Loucy (cell line): ENCODE results near the gene GARIN5A.

Source experiments
- H2AFZ ChIP-seq: fragments of 200-600 bp; sonication (generic); 2 replicates; pipeline ENCODE4 v1.6.0; 2016; ENCODE audit warnings: antibody characterized with exemption, mild to moderate bottlenecking, low read length, moderate library complexity
- H3F3A ChIP-seq: fragments of 200-600 bp; 2 replicates; pipeline ENCODE4 v1.6.0; 2016; ENCODE audit warnings: antibody characterized with exemption, low read depth, mild to moderate bottlenecking
- H3K27me3 ChIP-seq: fragments of 200-600 bp; sonication (generic); 2 replicates; pipeline ENCODE4 v1.6.1; 2014; ENCODE audit warnings: low read length, mild to moderate bottlenecking; ENCODE audit not compliant: insufficient read depth, poor library complexity, severe bottlenecking
- H3K36me3 ChIP-seq: fragments of 200-600 bp; sonication (generic); 2 replicates; pipeline ENCODE4 v1.6.1; 2016; ENCODE audit warnings: low read length; ENCODE audit not compliant: insufficient read depth
- H3K4me1 ChIP-seq: fragments of 200-600 bp; sonication (generic); 2 replicates; pipeline ENCODE4 v1.5.1; 2014; ENCODE audit warnings: low read length, mild to moderate bottlenecking; ENCODE audit not compliant: insufficient read depth, poor library complexity, severe bottlenecking
- H3K4me2 ChIP-seq: fragments of 200-600 bp; sonication (generic); 2 replicates; pipeline ENCODE4 v1.6.0; 2014; ENCODE audit warnings: antibody characterized with exemption, low read length, low read depth, mild to moderate bottlenecking; ENCODE audit not compliant: poor library complexity, severe bottlenecking
- H3K4me3 ChIP-seq: fragments of 200-600 bp; sonication (generic); 2 replicates; pipeline ENCODE4 v1.5.1; 2014; ENCODE audit warnings: low read length, mild to moderate bottlenecking, mixed read lengths; ENCODE audit not compliant: poor library complexity, severe bottlenecking
- H3K79me2 ChIP-seq: fragments of 200-600 bp; sonication (generic); 2 replicates; pipeline ENCODE4 v1.6.1; 2014; ENCODE audit warnings: low read length; ENCODE audit not compliant: insufficient read depth
- H3K9ac ChIP-seq: fragments of 200-600 bp; sonication (generic); 2 replicates; pipeline ENCODE4 v1.6.0; 2014; ENCODE audit warnings: mild to moderate bottlenecking, low read depth, low read length, moderate library complexity; ENCODE audit not compliant: poor library complexity, severe bottlenecking
- H3K9me2 ChIP-seq: fragments of 200-600 bp; sonication (generic); replicated peaks from 2 replicates; pipeline ENCODE4 v1.6.1; 2016; ENCODE audit warnings: low read depth, low read length, mixed read lengths
- H3K9me3 ChIP-seq: fragments of 200-600 bp; sonication (generic); 2 replicates; pipeline ENCODE4 v1.6.1; 2014; ENCODE audit warnings: mild to moderate bottlenecking, antibody characterized with exemption, low read length, low read depth; ENCODE audit not compliant: insufficient read depth
- H4K20me1 ChIP-seq: fragments of 200-600 bp; sonication (generic); 2 replicates; pipeline ENCODE4 v1.6.0; 2014; ENCODE audit warnings: antibody characterized with exemption, low read length, mild to moderate bottlenecking; ENCODE audit not compliant: insufficient read depth, poor library complexity, severe bottlenecking
- CTCF ChIP-seq: fragments of 200-600 bp; sonication (generic); conservative IDR thresholded peaks from 2 replicates; pipeline ENCODE4 v1.5.1; 2014; ENCODE audit warnings: mild to moderate bottlenecking, antibody characterized with exemption, low read length
- EZH2phosphoT487 ChIP-seq: fragments of 200-600 bp; IDR thresholded peaks from 2 replicates; pipeline ENCODE4 v1.6.1; 2018; ENCODE audit warnings: antibody characterized with exemption, mild to moderate bottlenecking, moderate library complexity, borderline replicate concordance

Gene GARIN5A

DNA sequence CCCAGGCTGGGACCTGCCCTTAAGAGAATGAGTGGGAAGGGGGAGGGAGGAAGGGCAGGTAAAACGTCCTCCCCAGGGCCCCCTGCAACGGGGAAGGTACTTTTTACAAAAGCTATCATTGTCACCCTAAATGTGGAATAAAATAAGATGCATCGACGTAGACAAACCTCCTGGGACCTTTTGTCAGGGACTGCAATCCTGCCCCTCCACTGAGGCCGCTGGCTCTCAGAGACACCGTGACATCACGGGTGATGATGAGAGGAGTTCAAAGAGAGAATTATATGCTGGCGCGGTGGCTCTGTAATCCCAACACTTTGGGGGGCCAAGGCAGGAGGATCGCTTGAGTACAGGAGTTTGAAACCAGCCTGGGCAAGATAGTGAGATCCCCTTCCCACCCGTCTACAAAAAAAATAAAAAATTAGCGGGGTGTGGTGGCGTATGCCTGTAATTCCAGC is 45.7 kb downstream of the GARIN5A start:
- Histone ChIP-seq H3K4me3 (peak overlapping the region; percentile 70), H4K20me1 (no peaks in the 10 kb centered on the region), H3K9me3 (no peaks in the 10 kb centered on the region), H3K9me2 (no peaks in the 10 kb centered on the region), H3K27me3 (no peaks in the 10 kb centered on the region), H3K4me2 (peak overlapping the region; percentile 74), H3K79me2 (no peaks in the 10 kb centered on the region), H3K36me3 (no peaks in the 10 kb centered on the region), H3K9ac (peak overlapping the region; percentile 56), H2AFZ (peak overlapping the region; percentile 82), H3F3A (no peaks in the 10 kb centered on the region), H3K4me1 (peaks cover 4% of the 10 kb centered on the region)
- TF ChIP-seq EZH2phosphoT487 (no peak), CTCF (no peak)

DNA sequence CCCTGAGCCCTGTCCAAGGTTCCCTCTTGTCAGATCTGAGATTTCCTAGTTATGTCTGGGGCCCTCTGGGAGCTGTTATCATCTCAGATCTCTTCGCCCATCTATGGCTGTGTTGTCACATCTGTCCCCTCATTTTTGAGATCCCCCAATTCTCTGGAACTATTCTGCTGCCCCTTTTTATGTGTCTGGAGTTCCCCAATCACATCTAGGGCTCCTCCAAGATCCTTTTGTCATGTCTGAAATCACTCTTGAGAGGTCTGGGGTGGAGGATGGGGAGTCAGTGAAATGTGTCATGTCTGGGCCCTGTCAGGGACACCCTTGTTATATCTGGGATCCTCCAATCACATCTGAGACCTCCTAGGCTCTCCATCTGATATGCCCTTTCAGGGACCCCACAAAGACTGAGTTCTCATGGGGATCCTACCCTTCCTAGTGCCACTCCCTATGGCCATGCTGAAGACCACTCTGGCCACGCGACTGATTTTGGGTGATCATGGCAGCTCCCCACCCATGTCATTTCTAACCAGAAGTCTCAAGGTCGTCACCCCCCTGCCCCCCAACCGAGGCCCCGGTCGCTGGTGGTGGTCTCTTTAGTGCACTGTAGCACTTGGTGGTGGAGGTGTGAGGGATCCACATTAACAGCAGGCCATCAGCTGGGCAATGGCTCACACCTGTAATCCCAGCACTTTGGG is 47.7 kb downstream of the GARIN5A start:
- no peak overlapping the region for H3K9ac ChIP-seq
- no peak overlapping the region for H2AFZ ChIP-seq
- TF ChIP-seq EZH2phosphoT487: no peak
- TF ChIP-seq CTCF: no peak
- H3K4me3 ChIP-seq: no peak overlapping the region
- H3K79me2 ChIP-seq: no peaks in the 10 kb centered on the region
- peaks cover 4% of the 10 kb centered on the region for H3K4me1 ChIP-seq
- no peaks in the 10 kb centered on the region for H3K36me3 ChIP-seq
- no peaks in the 10 kb centered on the region for H3K27me3 ChIP-seq
- H3K9me3 ChIP-seq: no peaks in the 10 kb centered on the region
- no peaks in the 10 kb centered on the region for H3K9me2 ChIP-seq
- H3K4me2 ChIP-seq: no peak overlapping the region
- H4K20me1 ChIP-seq: no peaks in the 10 kb centered on the region
- H3F3A ChIP-seq: no peaks in the 10 kb centered on the region

- H3K4me1 ChIP-seq: peaks cover 4% of the 10 kb centered on the region
- no peaks in the 10 kb centered on the region for H4K20me1 ChIP-seq
- no peaks in the 10 kb centered on the region for H3K79me2 ChIP-seq
- TF ChIP-seq CTCF: no peak
- TF ChIP-seq EZH2phosphoT487: no peak
- no peaks in the 10 kb centered on the region for H3K9me2 ChIP-seq
- H3K9me3 ChIP-seq: no peaks in the 10 kb centered on the region
- no peak overlapping the region for H3K4me3 ChIP-seq
- H3K4me2 ChIP-seq: no peak overlapping the region
- H3F3A ChIP-seq: no peaks in the 10 kb centered on the region
- no peak overlapping the region for H2AFZ ChIP-seq
- no peak overlapping the region for H3K9ac ChIP-seq
- no peaks in the 10 kb centered on the region for H3K27me3 ChIP-seq
- H3K36me3 ChIP-seq: no peaks in the 10 kb centered on the region
Measured at GRCh38 chr19:50427997-50428425, 48.6 kb downstream of the GARIN5A start.
